Fibroblast of gingiva (primary cell): Measurements from ENCODE around the gene PHYHIPL.
"Not testable (repeated sequence)": the region's sequence is repeated elsewhere in the genome, so short reads cannot be mapped to it uniquely, and the experiment has no call there.

ENCODE experiments used
- DNase-seq: peaks from one replicate; pipeline ENCODE4 v3.0.0-alpha.2; 2011; ENCODE audit warnings: low read depth

PHYHIPL gene

GRCh38 chr10:59206204-59206720, 29.8 kb downstream of the PHYHIPL start:
- no peak for DNase-seq

GRCh38 chr10:59212301-59212798, 35.9 kb downstream of the PHYHIPL start:
- no peak for DNase-seq

- no peak for DNase-seq
Measured at GRCh38 chr10:59214160-59214559, 37.7 kb downstream of the PHYHIPL start.

GRCh38 chr10:59216178-59216869, 39.9 kb downstream of the PHYHIPL start:
- DNase-seq = no peak

- DNase-seq = no peak
Measured at GRCh38 chr10:59222788-59223187, 46.3 kb downstream of the PHYHIPL start.

GRCh38 chr10:59223597-59223996, 47.2 kb downstream of the PHYHIPL start:
- not testable (repeated sequence) for DNase-seq

- DNase-seq = no peak
Measured at GRCh38 chr10:59225211-59225610, 48.8 kb downstream of the PHYHIPL start.

GRCh38 chr10:59227136-59227673, 50.8 kb downstream of the PHYHIPL start:
- no peak for DNase-seq

GRCh38 chr10:59229441-59229840, 53.0 kb downstream of the PHYHIPL start:
- DNase-seq = no peak

GRCh38 chr10:59234194-59234593, 57.8 kb downstream of the PHYHIPL start:
- no peak for DNase-seq

GRCh38 chr10:59234816-59235429, 58.5 kb downstream of the PHYHIPL start:
- DNase-seq = peak; percentile 23

GRCh38 chr10:59236064-59236697, 59.7 kb downstream of the PHYHIPL start:
- DNase-seq = no peak

- DNase-seq = no peak
Measured at GRCh38 chr10:59237775-59238174, 61.3 kb downstream of the PHYHIPL start.

GRCh38 chr10:59239108-59239507, 62.7 kb downstream of the PHYHIPL start:
- not testable (repeated sequence) for DNase-seq

- DNase-seq = peak; percentile 31
Measured at GRCh38 chr10:59240582-59241183, 64.2 kb downstream of the PHYHIPL start.

GRCh38 chr10:59242057-59242456, 65.6 kb downstream of the PHYHIPL start:
- no peak for DNase-seq

GRCh38 chr10:59242991-59243390, 66.5 kb downstream of the PHYHIPL start:
- no peak for DNase-seq

- no peak for DNase-seq
Measured at GRCh38 chr10:59243611-59244195, 67.3 kb downstream of the PHYHIPL start.

- DNase-seq = no peak
Measured at GRCh38 chr10:59244871-59245270, 68.4 kb downstream of the PHYHIPL start.

GRCh38 chr10:59245686-59246085, 69.2 kb downstream of the PHYHIPL start:
- DNase-seq = no peak

GRCh38 chr10:59252491-59252890, 76.0 kb downstream of the PHYHIPL start:
- DNase-seq = no peak

GRCh38 chr10:59255463-59255862, 79.0 kb downstream of the PHYHIPL start:
- DNase-seq = no peak
